HG03066 (cell line): ENCODE measurements around the gene CCDC106.
A peak's percentile ranks its signal among the peaks of the same experiment; 100 is the strongest.

Experiments
- ATAC-seq: cut with Tn5 transposase; IDR thresholded peaks from one replicate; pipeline ENCODE4 v1.9.1; 2021; ENCODE audit warnings: low read depth; ENCODE audit not compliant: unreplicated experiment

Gene CCDC106

GRCh38 chr19:55666343-55667005, 18.5 kb downstream of the CCDC106 start:
- ATAC-seq, result no peak

GRCh38 chr19:55667006-55667381, 19.0 kb downstream of the CCDC106 start:
- no peak for ATAC-seq

GRCh38 chr19:55667511-55667910, 19.5 kb downstream of the CCDC106 start:
- no peak for ATAC-seq

- no peak for ATAC-seq
These were observed 19.9 kb downstream of the CCDC106 start for GRCh38 chr19:55667958-55668357.

- no peak for ATAC-seq
These were observed 20.8 kb downstream of the CCDC106 start for GRCh38 chr19:55668603-55669348.

GRCh38 chr19:55669418-55670279, 21.6 kb downstream of the CCDC106 start:
- ATAC-seq, result no peak

GRCh38 chr19:55670280-55671053, 22.5 kb downstream of the CCDC106 start:
- no peak for ATAC-seq

- ATAC-seq, result no peak
These were observed 23.0 kb downstream of the CCDC106 start for GRCh38 chr19:55671054-55671378.

- no peak for ATAC-seq
These were observed 24.4 kb downstream of the CCDC106 start for GRCh38 chr19:55672418-55672817.

- ATAC-seq, result no peak
These were observed 25.5 kb downstream of the CCDC106 start for GRCh38 chr19:55673465-55673864.

GRCh38 chr19:55673889-55674288, 25.9 kb downstream of the CCDC106 start:
- no peak for ATAC-seq

- ATAC-seq, result no peak
These were observed 26.4 kb downstream of the CCDC106 start for GRCh38 chr19:55674459-55674840.

GRCh38 chr19:55674841-55675660, 27.0 kb downstream of the CCDC106 start, which contains the start of gene EPN1:
TSS of gene EPN1 (plus strand) at chr19:55675226. CDS start at chr19:55678628, 3,402 bp downstream.
- peak; percentile 61 for ATAC-seq

GRCh38 chr19:55675661-55676354, 27.8 kb downstream of the CCDC106 start:
- no peak for ATAC-seq

GRCh38 chr19:55676383-55676782, 28.4 kb downstream of the CCDC106 start:
- no peak for ATAC-seq

GRCh38 chr19:55676889-55677505, 29.0 kb downstream of the CCDC106 start:
- ATAC-seq, result no peak

- no peak for ATAC-seq
These were observed 29.6 kb downstream of the CCDC106 start for GRCh38 chr19:55677572-55678028.

- peak; percentile 68 for ATAC-seq
These were observed 30.2 kb downstream of the CCDC106 start for GRCh38 chr19:55678121-55678671.
